Keratinocyte (primary cell): ENCODE results near the gene MYT1. TPM values are rescaled to one million over a fixed set of nuclear protein-coding genes. Genes with fewer than 3 reads are reported as not detected.

Experiments used
- DNase-seq: peaks from one replicate; pipeline ENCODE4 v3.0.0-alpha.2; 2011; ENCODE audit warnings: low read depth, missing footprints, low spot score
- FAIRE-seq: peaks from 2 replicates; lab custom pipeline; 2011; peaks lifted over from hg19 to GRCh38; lab: Jason Lieb, UNC
- H2AFZ ChIP-seq: 2 replicates; pipeline ENCODE4 v1.6.0; 2012; ENCODE audit warnings: low read length, control low read depth, inconsistent platforms; ENCODE audit not compliant: control insufficient read depth
- H3K27ac ChIP-seq: 2 replicates; pipeline ENCODE4 v1.5.1; 2011; ENCODE audit warnings: low read length; ENCODE audit not compliant: control insufficient read depth, insufficient read depth
- H3K27me3 ChIP-seq: 3 replicates; pipeline ENCODE4 v1.6.0; 2011; ENCODE audit warnings: low read length; ENCODE audit not compliant: control insufficient read depth, insufficient read depth; ENCODE audit errors: extremely low read depth
- H3K36me3 ChIP-seq, 2 experiments: 2 replicates in 1 of 2; 3 replicates in 1 of 2; pipeline ENCODE4 v1.5.1; 2011; ENCODE audit warnings: low read length in 2 of 2, mild to moderate bottlenecking in 1 of 2; ENCODE audit not compliant: control insufficient read depth in 2 of 2, insufficient read depth in 2 of 2; ENCODE audit errors: extremely low read depth in 1 of 2
- H3K4me1 ChIP-seq: 3 replicates; pipeline ENCODE4 v1.5.1; 2011; ENCODE audit warnings: low read length; ENCODE audit not compliant: control insufficient read depth, insufficient read depth; ENCODE audit errors: extremely low read depth
- H3K4me2 ChIP-seq: 3 replicates; pipeline ENCODE4 v1.6.0; 2011; ENCODE audit warnings: low read depth, low read length; ENCODE audit not compliant: control insufficient read depth, insufficient read depth; ENCODE audit errors: extremely low read depth
- H3K4me3 ChIP-seq, 3 experiments: fragments of 200-600 bp in 1 of 3; sonication (generic) in 1 of 3; 2 replicates in 2 of 3; 3 replicates in 1 of 3; pipeline ENCODE4 v1.5.1; 2011 to 2016; ENCODE audit warnings: low read length in 3 of 3, mild to moderate bottlenecking in 3 of 3, control low read depth in 2 of 3, inconsistent platforms in 1 of 3, low read depth in 1 of 3, mixed read lengths in 1 of 3, mixed run types in 1 of 3, moderate library complexity in 1 of 3; ENCODE audit not compliant: control insufficient read depth in 2 of 3, insufficient read depth in 2 of 3; ENCODE audit errors: extremely low read depth in 1 of 3
- H3K79me2 ChIP-seq: 2 replicates; pipeline ENCODE4 v1.6.0; 2012; ENCODE audit warnings: low read length; ENCODE audit not compliant: control insufficient read depth, insufficient read depth
- H3K9ac ChIP-seq: 3 replicates; pipeline ENCODE4 v1.6.0; 2011; ENCODE audit warnings: low read length; ENCODE audit not compliant: control insufficient read depth, insufficient read depth; ENCODE audit errors: extremely low read depth
- H3K9me1 ChIP-seq: 3 replicates; pipeline ENCODE4 v1.6.0; 2011; ENCODE audit warnings: low read length; ENCODE audit not compliant: control insufficient read depth, insufficient read depth; ENCODE audit errors: extremely low read depth
- H3K9me3 ChIP-seq: 2 replicates; pipeline ENCODE4 v1.5.1; 2012; ENCODE audit warnings: low read depth, low read length; ENCODE audit not compliant: control insufficient read depth
- H4K20me1 ChIP-seq: 3 replicates; pipeline ENCODE4 v1.6.0; 2011; ENCODE audit warnings: low read length; ENCODE audit not compliant: control insufficient read depth, insufficient read depth; ENCODE audit errors: extremely low read depth
- CTCF ChIP-seq, 3 experiments: IDR thresholded peaks in 1 of 3; conservative IDR thresholded peaks in 1 of 3; optimal IDR thresholded peaks in 1 of 3; 2 replicates in 2 of 3; 3 replicates in 1 of 3; pipeline versions ENCODE3 to v1.5.1; 2011; ENCODE audit warnings: low read length in 3 of 3, mild to moderate bottlenecking in 3 of 3, moderate library complexity in 2 of 3, control low read depth in 1 of 3, inconsistent platforms in 1 of 3; ENCODE audit not compliant: insufficient read depth in 2 of 3; ENCODE audit errors: extremely low read depth in 1 of 3
- EZH2 ChIP-seq: IDR thresholded peaks from one replicate; pipeline ENCODE4 v1.6.1; 2012; ENCODE audit warnings: inconsistent platforms, mild to moderate bottlenecking, low read length, moderate library complexity
- dilution Hi-C: fragments of 300-500 bp; cut with MboI; formaldehyde crosslinking; loops from one replicate; pipeline ENCODE4 v1.7.0; 2020; ENCODE audit warnings: low sequenced_read_pairs; ENCODE audit not compliant: extremely low pct_ligation_motif_present
- polyA plus RNA-seq, 5 experiments: library from polyadenylated mRNA; depleted of rRNA in 3 of 5; stranded (reverse) in 3 of 5; stranded (forward) in 1 of 5; unstranded in 1 of 5; fragments of >200 nt; gene quantifications; 1 replicate in 1 of 5; 2 replicates in 3 of 5; 3 replicates in 1 of 5; pipeline versions ENCODE4 v1.2.1 to v1.2.3, GENCODE V29; 2011 to 2012; ENCODE audit warnings: missing spikeins in 2 of 5, low read depth in 1 of 5, low replicate concordance in 1 of 5

The MYT1 gene
- polyA plus RNA-seq, 1 donor (not counting 4 experiments of a cell fraction or from before 2014, with no cell fraction given) = not detected

- Histone ChIP-seq H3K27me3 (peaks cover 51% of the 10 kb centered on the region), H3K4me3 (no peak overlapping the region), H2AFZ (no peak overlapping the region), H3K9me1 (no peaks in the 10 kb centered on the region), H3K36me3 (no peaks in the 10 kb centered on the region), H4K20me1 (no peaks in the 10 kb centered on the region), H3K4me1 (no peaks in the 10 kb centered on the region), H3K9me3 (no peaks in the 10 kb centered on the region), H3K27ac (no peak overlapping the region), H3K79me2 (no peaks in the 10 kb centered on the region), H3K4me2 (no peak overlapping the region), H3K9ac (no peak overlapping the region)
- dilution Hi-C loops = no loop called here
- TF ChIP-seq CTCF (optimal IDR thresholded peaks at IDR 0.05 in 1 of 3, IDR thresholded peaks at IDR 0.05 in 1 of 3, conservative IDR thresholded peaks at IDR 0.05 in 1 of 3; ENCODE audit: extremely low read depth in 1 of 3, insufficient read depth in 2 of 3, low read length in 3 of 3) (no peak), EZH2 (no peak)
- FAIRE-seq (no peak), DNase-seq (no peak)
Measured at GRCh38 chr20:64166721-64167615, 2.7 kb downstream of the MYT1 start.

- H3K27ac ChIP-seq = no peak overlapping the region
- H2AFZ ChIP-seq = no peak overlapping the region
- FAIRE-seq = no peak
- H4K20me1 ChIP-seq = no peaks in the 10 kb centered on the region
- no peak overlapping the region for H3K9ac ChIP-seq
- no peaks in the 10 kb centered on the region for H3K9me1 ChIP-seq
- dilution Hi-C loops = no loop called here
- no peaks in the 10 kb centered on the region for H3K4me1 ChIP-seq
- H3K79me2 ChIP-seq = no peaks in the 10 kb centered on the region
- TF ChIP-seq CTCF (optimal IDR thresholded peaks at IDR 0.05 in 1 of 3, IDR thresholded peaks at IDR 0.05 in 1 of 3, conservative IDR thresholded peaks at IDR 0.05 in 1 of 3; ENCODE audit: extremely low read depth in 1 of 3, insufficient read depth in 2 of 3, low read length in 3 of 3) = no peak
- TF ChIP-seq EZH2 = no peak
- H3K4me3 ChIP-seq = no peak overlapping the region
- no peaks in the 10 kb centered on the region for H3K36me3 ChIP-seq
- H3K4me2 ChIP-seq = no peak overlapping the region
- no peaks in the 10 kb centered on the region for H3K9me3 ChIP-seq
- no peak for DNase-seq
- peaks cover 44% of the 10 kb centered on the region for H3K27me3 ChIP-seq
Measured at GRCh38 chr20:64167676-64168075, 3.4 kb downstream of the MYT1 start.
